CD4-positive, alpha-beta T cell treated with Interleukin-4 for 1 hour (primary cell): ENCODE data around the gene TRA2B.

ENCODE experiments used
- DNase-seq, 2 donors: peaks; one replicate each; pipeline ENCODE4 v3.0.0-alpha.2; 2020 to 2022

TRA2B gene

DNA sequence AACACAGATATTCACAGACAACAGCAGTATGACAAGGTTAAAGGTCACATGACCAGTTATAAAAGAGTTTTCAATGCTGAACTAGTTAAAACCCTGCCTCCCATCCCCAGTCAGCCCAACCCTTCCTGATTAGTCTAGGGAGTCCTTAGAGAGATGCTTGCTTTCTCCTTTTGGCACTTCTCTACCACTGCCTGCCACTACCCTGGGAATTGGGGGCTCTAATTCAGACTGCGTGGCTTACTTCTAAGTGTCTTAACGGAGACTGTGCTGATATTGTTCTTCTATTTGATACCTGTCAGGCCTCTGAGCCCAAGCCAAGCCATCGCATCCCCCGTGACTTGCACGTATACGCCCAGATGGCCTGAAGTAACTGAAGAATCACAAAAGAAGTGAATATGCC, 11.7 kb upstream of the TRA2B start:
- DNase-seq: no peak

- DNase-seq: no peak
Observed at GRCh38 chr3:185948292-185948691, 10.5 kb upstream of the TRA2B start.

GRCh38 chr3:185943760-185944106, 5.9 kb upstream of the TRA2B start:
- DNase-seq: no peak

GRCh38 chr3:185942907-185943759, 5.3 kb upstream of the TRA2B start:
- peak; percentile 88 to 89 for DNase-seq

- DNase-seq: no peak
Observed at GRCh38 chr3:185942396-185942795, 4.6 kb upstream of the TRA2B start.

GRCh38 chr3:185940951-185941350, 3.1 kb upstream of the TRA2B start:
- DNase-seq: no peak

DNA sequence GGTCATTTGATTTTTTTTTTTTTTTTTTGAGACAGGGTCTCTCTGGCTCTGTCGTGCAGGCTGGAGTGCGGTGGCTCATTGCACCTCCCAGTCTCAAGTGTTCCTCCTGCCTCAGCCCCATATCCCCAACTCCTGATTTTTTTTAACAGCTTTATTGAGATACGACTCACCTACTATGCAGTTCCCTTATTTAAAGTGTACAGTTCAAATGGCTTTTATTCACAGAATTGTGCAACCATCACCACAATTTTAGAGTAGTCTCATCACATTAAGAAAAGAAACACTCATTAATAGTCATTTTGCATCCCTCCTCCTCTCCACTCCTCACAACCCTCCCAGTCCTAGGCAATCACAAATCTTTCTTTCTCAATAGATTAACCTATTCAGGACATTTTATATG, 1.9 kb upstream of the TRA2B start:
- DNase-seq: no peak

- DNase-seq: peak; percentile 87 to 88
Observed at GRCh38 chr3:185936814-185937688, 763 bp downstream of the TRA2B start.

DNA sequence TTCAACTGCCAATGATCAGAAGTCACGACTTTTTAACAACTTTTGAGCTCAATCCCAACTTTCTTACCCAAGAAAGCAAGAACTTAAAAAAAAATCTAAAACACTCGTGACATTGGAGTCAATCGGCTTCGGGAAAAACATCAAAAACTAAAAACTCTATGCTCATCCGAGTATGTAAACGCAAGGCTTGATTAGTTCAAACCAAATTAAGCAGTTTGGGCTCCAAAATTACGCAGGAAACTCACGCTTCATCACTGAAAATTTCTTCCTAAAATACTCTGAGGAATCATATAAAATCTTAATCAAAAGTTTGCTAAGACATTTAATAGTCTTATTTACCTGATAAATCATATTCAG, 1.6 kb downstream of the TRA2B start:
- DNase-seq: no peak

- DNase-seq: peak in 1 of 2 donors; percentile 22
Observed at GRCh38 chr3:185935465-185936272, 2.1 kb downstream of the TRA2B start.

DNA sequence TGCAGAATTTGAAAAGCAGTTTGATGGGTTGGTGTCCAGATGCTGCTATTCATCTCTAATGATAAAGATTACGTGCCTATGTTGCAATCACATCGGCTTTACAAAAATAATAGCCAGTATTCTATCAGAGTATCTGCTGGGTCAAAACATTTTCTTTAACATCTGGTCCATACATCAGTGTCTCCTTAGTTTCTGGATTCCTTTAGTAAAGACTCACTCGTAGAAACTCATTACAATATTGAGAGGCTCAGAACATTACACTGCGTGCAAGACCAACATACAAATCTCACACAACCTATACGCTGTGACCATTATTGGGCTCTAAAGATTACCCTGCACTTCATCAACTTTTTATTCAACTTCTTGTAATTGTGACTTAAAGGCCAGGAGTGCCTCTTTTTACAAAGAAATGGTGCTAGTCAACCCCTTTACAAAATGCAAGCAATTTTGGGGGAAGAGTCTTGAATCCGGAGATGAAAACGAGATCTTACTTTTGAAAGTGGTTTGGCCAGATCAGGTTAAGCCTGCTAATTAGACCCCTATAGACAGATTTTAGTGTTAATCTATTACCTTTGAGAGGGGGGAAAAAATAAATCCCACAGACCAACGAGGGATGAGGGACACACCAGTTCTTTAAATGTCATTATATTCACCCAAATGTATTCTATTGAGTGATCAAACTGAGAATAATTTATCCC, 2.9 kb downstream of the TRA2B start:
- peak in 1 of 2 donors; percentile 24 for DNase-seq

- DNase-seq: no peak
Observed at GRCh38 chr3:185934174-185934557, 3.6 kb downstream of the TRA2B start.

GRCh38 chr3:185933374-185934173, 4.2 kb downstream of the TRA2B start:
- peak in 1 of 2 donors; percentile 60 for DNase-seq

- peak in 1 of 2 donors; percentile 17 for DNase-seq
Observed at GRCh38 chr3:185931777-185932612, 5.8 kb downstream of the TRA2B start.

- DNase-seq: peak in 1 of 2 donors; percentile 13
Observed at GRCh38 chr3:185930393-185931107, 7.3 kb downstream of the TRA2B start.

GRCh38 chr3:185929192-185930151, 8.3 kb downstream of the TRA2B start:
- DNase-seq: peak in 1 of 2 donors; percentile 26

- DNase-seq: peak in 1 of 2 donors; percentile 42
Observed at GRCh38 chr3:185928496-185928895, 9.3 kb downstream of the TRA2B start.

- peak in 1 of 2 donors; percentile 22 for DNase-seq
Observed at GRCh38 chr3:185927501-185928200, 10.2 kb downstream of the TRA2B start.
